Measurements from ENCODE around the gene ZNF407. TPM values are rescaled to one million over a fixed set of nuclear protein-coding genes. Genes with fewer than 3 reads are reported as not detected.

Gene ZNF407
- total RNA-seq, 1 donor from 2014 or later, result 31.4 TPM

DNA sequence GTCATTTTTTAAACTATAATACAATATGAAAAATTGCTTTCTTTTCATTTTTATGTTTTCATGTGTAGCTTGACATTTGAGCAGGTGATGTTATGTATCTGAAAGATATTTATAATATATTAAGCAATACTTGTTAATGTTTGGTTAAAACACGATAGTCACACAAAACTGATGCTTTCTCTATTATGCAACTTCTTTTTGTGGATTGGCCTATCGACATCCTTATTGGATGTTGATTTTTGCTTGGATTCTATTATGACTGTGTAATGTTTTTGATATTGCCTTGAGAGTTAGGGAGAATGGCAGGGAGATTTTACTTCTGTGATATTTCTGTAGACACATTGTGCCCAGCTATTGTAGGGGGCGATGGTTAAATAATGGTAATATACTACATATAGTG is 128.0 kb downstream of the ZNF407 start:
- DNase-seq, result no peak

DNA sequence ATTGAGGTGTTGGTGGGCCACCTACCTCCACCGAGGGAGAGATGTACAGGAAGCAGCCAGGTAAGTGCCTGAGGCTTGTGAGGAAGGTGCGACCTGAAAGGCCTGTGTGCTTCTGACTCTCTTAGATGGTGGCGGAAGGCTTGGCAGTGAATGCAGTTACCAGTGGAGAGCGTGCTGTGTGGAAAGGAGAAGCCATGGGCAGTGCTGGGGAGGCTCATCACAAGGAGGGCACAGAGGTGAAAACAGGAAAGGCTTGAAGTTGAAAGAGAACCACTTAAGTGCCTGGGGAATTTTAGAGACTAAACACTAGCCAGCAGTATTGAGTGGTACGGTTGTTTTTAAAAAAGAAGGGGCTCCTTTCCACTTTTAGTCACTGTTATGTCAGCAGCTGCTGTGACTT is 130.9 kb downstream of the ZNF407 start:
- no peak for DNase-seq

DNA sequence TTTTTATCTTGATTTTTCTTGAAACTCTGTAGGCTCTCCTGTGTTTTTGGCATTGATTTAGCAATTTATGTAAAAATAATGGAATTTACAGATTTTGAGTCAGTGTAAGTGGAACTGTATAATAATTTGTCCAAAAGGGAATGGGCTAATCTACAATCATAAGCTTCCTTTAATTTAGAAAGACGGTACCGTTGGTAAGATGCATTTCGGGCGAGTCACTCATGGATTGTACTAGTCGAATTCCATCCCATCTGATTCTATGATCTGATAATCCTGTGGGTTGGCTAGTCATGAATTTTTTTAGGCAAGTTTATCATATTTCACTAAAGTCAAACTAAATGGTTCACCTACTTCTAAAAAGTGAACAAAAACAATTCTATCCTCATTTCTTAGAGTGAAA is 133.4 kb downstream of the ZNF407 start:
- DNase-seq, result no peak

DNA sequence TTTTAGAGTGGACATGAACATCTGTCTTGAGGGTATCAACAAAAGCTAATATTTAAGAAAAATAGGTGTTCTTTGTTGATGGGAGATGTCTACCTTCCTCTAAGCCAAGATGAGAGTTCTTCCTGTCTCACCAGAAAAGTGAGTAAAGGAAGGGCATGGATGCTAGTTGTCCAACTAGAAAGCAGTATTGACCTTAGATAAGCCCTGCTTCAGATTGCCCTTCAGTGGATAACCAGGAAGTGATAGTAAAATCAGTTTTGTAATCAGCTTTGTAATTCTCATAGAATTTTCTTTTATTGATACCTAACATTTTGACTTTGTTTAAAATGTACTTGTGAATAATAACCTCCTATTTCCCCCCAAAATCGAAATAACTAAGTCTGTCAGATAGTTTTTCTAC is 134.7 kb downstream of the ZNF407 start:
- DNase-seq, result no peak

DNA sequence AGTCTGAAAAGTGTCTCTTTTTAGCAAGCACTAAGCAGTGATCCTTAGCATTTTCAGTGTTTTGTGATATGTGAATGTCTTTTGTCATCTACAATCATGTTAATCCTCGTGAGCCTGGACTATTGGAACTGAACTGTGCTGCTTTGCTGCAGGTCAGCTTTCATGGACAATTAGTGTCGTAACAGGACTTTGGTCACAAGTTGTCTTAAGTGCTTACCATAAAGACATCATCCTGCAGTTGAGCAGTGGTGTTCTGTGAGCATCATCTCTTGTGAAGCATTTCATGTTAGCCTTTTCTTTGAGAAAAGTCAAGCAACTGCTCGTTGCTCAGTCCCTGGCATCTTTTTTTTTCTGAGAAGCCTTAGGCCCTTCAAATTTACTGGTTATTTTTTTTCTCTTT is 135.9 kb downstream of the ZNF407 start:
- DNase-seq, result no peak

DNA sequence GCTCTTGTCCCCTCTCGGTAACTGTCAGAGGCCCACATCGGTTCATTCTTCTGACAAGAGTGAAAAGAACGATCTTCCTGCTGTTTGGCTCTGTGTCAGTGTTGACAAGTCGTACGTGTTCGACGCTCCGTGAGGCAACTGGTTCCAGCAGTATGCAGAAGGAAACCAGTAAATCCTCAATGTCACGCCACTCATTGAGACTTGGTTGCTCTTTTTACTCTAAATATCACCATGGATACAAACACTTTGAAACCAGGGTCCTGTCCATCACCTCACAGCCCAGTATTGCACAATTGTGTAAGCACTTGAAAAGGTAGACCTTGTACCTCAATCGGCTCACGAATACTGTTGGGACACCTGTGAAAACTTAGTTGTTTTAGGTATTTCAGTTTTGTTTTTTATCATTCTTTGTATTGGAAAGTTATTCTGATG is 136.4 kb downstream of the ZNF407 start:
- DNase-seq, result no peak

DNA sequence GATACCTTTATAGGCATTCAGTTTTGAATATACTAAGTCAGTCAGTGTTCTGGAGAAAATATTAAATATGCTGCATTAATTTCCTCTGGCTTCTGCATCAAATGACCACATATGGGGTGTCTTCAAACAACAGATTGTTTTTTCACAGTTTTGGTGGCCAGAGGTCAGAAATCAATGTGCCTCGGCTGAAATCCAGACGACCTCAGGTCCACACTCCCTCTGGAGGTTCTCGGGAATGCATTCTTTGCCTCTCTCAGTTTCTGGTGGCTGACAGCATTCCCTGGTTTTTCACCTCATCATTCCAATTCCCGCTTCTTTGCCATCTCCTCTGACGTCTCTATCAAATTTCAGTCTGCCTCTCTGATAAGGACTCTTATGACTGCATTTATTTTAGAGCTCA is 142.3 kb downstream of the ZNF407 start:
- DNase-seq, result no peak

DNA sequence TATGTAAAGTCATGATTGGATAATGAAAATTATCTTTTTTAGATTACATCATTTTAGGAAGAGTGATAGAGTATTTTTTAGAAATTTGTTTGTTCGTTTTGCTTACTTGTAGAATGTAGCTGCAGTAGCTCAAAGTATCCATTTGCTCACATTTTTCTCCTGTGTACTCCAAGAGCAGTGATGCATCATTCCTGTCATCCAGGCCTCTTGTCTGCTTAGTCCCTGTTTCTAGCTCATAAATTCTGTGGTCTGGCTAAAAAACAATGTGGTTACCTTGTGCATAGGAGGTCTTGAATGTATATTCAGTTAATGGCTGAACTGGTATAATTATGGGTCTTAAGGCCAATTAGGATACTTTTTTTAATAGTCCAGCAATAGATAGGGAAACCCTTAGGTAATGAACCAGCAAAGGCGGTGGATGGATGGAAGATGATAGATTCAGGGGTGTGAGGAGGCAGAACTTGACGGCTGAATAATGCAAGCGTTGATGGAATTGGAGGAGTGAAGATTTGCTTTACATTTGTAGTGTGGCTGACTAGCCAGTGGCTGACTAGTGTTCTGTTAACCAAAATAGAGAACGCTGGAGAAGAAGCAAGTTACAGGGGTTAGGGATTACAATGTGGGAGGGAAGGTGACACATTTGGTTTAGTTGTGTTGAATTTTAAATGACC is 145.0 kb downstream of the ZNF407 start:
- no peak for DNase-seq

DNA sequence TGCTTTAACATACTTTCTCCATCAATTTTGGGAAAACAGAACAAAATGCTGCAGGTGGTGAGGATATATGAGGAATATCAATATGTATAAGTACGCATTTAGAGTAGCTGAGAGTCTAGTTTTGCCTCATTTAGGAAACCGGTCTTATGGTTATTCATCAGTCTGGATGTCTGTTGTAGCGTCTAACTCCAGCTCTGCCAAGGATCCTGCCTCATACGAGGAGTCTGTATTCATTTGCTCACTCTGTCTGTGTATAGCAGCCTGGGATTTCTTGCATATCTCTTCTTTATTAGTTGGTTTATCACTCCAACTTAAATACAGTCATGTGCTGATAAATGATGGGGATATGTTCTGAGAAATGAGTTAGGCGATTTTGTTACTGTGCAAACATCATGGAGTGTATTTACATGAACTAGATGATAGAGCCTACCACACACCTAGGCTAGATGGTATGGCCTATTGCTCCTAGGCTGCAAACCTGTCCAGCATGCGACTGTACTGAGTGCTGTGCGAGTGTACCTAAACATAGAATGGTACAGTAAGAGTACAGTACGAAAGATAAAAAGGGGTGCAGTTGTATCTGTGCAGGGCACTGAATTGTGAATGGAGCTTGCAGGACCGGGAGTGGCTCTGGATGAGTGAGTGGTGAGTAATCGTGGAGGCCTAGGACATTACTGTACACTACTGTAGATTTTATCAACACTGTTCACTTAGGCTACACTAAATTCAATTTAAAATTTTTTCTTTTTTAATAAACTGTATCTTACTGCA is 148.1 kb downstream of the ZNF407 start:
- no peak for DNase-seq

DNA sequence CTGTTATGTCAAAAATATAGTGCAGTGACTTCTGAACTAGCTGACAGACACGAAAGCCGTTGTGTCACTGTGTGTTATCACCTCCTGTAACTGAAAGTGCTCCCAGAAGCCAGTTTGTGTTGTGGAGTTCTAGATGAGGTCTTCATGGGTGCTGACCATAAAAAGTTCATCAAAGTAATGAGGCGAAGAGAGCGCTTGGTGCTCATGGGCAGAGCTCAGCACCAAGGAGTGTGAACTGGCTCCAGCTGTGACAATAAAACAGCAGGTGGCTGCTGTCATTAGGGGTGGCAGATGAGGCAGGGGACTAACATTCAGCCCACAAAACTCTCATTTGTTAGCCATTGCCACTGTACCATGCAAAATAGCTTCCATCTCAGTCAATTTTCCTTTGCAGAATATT is 151.1 kb downstream of the ZNF407 start:
- no peak for DNase-seq

DNA sequence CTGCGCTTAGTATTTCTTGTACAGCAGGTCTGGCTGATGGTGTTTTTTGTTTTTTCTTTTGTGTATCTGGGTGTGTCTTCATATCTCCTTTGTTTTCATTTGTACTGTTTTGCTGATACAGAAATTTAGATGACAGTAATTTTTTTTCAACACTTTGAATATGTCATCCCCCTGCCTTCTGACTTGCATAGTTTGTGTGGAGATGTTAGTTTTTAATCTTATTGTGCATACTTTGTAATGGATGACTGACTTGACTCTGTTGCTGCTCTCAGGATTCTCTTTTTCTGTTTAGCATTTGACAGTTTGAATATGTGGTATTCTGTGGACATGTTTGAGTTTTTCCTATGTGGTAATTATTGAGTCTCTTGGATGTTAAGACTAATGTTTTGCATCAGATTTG is 161.3 kb downstream of the ZNF407 start:
- DNase-seq, result no peak

DNA sequence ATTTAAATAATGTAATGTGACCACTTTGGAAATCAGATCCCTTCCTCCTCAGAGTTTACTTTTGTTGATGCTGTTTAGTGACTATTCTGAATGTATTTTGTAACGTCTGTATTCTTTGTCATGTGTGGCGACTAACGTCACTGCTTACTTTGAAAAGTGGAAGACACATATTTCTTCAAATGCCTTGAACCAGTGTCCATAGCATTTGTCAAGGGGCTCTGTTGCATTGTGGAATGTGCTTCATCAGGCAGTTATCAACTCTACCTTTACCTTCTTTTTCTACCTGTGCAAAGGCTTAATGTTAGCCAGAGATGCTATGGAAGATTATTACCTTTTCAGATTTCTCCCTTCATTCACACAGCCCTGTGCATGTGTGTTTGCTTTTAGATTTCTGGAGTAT is 162.4 kb downstream of the ZNF407 start:
- no peak for DNase-seq

DNA sequence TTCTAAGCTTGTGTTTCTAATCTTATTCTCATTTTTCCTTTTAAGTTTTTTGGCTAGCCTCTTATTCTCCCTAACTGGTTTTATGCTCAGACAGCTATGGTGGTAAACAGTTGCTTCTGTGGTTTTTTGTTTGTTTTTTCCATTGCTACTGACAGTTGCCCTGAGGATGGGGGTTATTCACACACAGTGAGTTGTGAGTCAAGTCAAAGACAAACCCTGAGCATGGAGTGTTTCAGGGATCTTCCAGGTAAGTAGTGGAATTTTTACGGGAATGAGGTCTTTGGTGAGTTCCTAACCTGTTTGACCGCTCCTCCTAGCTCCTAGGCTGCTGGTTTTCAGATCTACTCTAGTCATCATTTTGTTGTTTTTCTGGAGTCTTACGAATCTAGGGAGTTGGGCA is 162.8 kb downstream of the ZNF407 start:
- no peak for DNase-seq

DNA sequence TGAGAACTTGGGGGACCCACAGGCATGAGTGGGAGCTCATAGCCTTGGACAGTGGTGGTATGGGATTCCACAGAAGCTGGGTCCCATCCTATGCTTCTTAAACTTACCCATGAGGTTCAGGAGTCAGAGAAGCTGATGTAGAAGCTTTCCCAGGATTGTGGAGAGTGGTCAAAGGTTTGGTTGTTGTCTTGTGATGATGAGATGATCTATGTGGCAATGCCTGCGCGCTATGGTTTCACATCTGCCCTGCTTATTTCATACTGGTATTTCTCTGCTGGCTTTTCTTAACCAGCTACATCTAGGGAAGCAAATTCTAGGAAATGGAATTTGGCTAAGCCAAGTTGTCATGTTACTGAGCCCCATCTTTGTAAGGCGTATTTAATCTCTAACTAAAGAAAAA is 168.6 kb downstream of the ZNF407 start:
- DNase-seq, result no peak

DNA sequence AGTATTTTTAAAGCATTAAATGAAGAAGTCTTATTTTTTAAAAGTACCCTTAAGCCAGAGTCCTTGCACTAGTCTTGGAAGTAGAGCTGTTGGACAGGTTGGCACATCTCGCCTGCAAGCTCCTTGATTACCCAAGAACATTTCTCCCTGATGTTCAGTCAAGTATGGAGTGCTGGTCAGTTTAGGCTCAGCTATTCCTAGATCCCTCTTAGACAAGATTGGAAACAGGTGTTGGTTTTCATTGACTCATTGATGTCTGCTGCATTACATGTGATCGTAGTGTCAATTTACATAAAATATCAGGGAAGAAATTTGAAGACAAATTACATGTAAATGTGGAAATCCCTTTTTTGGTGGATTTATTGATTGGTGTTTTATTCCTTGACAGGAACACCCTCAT is 170.4 kb downstream of the ZNF407 start:
- no peak for DNase-seq

DNA sequence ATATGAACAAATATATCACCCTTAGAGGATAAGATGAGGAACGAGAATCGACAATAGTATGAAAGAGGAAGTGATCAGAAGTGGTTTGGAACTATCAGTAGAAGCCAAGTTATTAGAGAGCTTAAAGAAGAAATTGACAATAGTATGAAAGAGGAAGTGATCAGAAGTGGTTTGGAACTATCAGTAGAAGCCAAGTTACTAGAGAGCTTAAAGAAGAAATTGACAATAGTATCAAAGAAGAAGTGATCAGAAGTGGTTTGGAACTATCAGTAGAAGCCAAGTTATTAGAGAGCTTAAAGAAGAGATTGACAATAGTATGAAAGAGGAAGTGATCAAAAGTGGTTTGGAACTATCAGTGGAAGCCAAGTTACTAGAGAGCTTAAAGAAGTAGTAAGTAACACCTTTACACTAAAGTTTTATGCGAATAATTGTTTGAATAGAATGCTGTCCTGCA is 175.5 kb downstream of the ZNF407 start:
- no peak for DNase-seq

DNA sequence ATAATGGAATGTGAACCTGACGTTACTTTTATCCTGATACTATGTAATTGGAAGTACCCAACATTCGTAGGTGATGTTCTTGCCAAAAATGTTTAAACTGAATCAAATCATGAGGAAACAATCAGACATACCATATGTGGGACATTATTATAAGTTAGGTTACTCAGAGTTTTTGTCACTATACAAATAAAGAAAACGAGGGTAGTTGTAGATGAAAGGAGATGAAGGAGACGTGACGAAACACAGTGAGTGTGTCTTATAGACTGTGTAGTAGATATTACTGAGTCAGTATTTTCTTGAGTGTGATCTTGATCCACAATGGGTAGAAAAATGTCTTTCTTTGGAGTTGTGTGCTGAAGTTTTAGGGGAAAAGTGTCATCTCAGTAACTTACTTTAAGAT is 176.8 kb downstream of the ZNF407 start:
- no peak for DNase-seq

DNA sequence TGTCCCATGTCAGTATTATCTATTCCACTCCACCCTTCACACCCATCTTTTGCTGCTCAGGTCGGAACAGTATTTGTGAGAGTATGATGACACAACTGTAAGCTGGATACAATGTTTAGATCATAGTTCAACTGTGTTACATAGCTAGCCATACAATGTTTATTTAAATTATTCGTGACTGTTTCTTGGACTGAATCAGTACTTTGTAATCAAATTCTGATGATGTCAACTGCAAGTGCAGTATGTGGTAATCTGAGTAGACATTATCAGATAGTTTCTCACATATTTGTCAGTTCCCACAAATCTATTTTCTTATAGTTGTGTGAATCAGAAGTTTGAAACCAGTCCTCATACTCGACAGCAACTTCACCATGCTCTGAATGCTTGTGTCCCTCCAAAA is 177.6 kb downstream of the ZNF407 start:
- DNase-seq, result no peak

DNA sequence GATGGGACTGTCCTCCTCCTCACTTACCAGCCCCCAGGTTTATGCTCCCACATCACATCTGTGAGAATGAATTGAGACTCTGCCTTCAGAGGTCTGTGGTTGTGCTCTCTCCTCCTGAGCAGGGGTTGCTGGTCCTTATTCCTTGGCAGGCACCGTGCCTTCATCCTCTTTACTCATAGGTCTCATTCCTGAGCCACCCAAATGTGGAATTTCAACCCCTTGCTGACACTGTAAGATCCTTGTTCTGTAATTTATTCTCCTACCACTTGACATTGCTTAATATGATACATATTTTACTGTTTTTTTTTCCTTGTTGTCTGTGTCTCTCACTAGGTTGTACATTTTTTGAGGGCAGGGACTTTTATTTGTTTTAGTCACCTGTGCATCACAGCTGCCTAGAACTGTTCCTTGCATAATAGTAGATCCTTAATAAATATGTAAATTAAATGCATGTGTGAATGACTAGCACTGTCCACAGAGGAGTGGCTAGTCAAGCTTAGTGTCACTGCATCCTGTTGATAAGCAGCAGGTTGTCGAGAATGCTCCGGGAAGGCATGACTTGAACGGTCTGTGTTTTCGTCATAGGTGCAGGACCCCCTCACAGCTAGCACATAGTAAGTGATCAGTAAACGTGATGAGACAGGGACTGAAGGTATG is 180.6 kb downstream of the ZNF407 start:
- DNase-seq, result no peak

DNA sequence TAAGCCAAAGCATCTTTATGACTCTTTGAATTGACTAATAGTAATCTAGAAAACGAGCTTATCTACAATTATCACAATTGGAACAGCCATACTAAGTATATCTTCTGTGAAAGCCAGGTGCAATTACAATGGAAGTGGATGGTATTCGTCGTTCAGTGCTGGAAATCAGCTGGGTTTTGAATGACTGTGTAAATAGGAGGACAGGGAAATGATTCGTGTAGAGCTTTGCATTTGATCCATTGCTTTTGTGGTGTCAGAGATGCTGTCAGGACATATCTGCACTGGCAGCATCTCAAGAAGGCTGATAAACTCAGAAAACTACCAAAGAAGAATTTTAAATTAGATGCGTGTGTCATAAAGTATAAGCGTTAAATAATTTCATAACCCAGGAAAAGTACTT is 187.1 kb downstream of the ZNF407 start:
- DNase-seq, result no peak

DNA sequence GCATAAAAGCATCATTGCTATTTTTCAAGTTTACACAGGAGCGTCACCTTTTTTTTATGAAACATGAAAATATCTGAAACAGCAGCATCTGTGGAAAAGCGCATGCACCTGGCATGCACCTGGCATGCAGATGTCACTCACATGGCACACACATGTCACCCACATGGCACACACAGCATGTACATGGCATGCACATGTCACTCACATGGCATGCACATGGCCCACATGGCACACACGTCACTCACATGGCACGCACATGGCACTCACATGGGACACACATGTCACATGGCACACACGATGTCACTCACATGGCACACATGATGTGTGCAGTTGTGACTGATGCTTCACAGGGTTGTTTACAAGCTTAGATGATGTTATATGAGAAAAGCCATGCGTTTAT is 188.0 kb downstream of the ZNF407 start:
- no peak for DNase-seq

DNA sequence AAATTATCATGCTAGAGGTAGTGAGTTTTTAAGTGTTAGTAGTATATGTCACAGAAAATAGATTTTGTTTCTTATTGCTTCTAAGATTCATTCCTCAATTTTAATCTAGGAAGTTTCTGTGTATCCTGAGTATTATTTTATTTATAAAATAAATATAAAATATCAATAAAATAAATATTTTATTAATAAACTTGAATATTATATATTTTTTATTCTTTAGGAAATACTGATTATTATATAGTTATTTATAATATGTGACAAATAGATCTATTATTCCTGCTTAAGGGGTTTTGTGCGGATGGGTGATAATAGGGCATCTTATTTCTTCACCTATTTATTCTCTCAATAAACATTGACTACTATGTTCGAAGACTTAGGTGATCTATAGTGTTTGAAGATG is 191.0 kb downstream of the ZNF407 start:
- no peak for DNase-seq

DNA sequence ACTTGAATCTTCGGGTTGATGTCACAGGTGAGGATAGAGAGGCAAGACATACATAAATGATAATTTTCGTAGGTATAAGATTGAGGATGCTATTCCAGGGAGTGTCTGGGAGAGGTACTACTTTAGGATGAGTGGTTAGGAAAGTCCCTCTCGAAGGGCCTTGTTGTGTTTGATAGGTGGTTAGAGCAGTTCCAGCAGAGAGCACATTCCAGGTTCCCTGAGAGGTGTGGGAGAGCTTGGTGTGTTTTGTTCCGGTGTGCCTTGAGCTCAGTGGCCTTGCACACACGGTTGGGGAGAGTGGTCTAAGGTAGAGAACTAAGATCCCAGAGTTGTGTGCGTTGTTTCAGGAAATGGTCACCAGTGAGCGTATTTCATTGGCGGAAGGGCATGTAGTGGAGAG is 191.4 kb downstream of the ZNF407 start:
- DNase-seq, result no peak

DNA sequence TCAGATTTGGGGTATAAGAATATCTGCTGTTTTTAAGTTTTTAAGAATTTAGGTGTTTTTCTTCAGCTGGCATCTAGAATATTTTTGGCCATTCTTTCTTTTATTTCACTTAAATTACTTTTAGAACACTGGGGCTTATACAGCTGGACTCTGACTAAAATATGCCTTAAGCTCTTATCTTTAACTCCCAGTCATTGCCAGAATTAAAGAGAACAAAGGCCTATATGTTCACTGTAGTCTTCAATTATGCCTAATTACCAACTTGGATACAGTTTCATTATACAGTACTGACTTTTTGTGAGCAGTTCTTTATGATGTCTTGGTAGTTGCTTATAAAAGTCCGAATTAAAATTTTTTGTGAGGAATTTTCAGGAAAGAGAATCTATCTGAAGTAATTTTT is 192.8 kb downstream of the ZNF407 start:
- no peak for DNase-seq

All from occipital lobe (tissue), 2 donors.